IPS-18a (cell line): ENCODE measurements around the gene GNAI1.

Experiments
- H3K27ac ChIP-seq: one replicate; pipeline ENCODE4 v1.5.1; 2013; ENCODE audit warnings: low read length
- H3K27me3 ChIP-seq: one replicate; pipeline ENCODE4 v1.6.1; 2013; ENCODE audit warnings: mild to moderate bottlenecking, low read length; ENCODE audit not compliant: control insufficient read depth, insufficient read depth
- H3K36me3 ChIP-seq: one replicate; pipeline ENCODE4 v1.6.1; 2013; ENCODE audit warnings: low read depth, low read length; ENCODE audit not compliant: control insufficient read depth
- H3K4me1 ChIP-seq: one replicate; pipeline ENCODE4 v1.6.1; 2013; ENCODE audit warnings: low read depth, low read length; ENCODE audit not compliant: control insufficient read depth
- H3K4me3 ChIP-seq: one replicate; pipeline ENCODE4 v1.5.1; 2013; ENCODE audit warnings: low read length
- H3K9ac ChIP-seq: one replicate; pipeline ENCODE4 v1.6.1; 2013; ENCODE audit warnings: mild to moderate bottlenecking, low read length, moderate library complexity
- H3K9me3 ChIP-seq: one replicate; pipeline ENCODE4 v1.6.1; 2013; ENCODE audit warnings: low read depth, low read length; ENCODE audit not compliant: control insufficient read depth

Gene GNAI1

GRCh38 chr7:80106498-80107113 lies 28.0 kb upstream of the GNAI1 start:
- Histone ChIP-seq H3K4me1 (peaks cover 5% of the 10 kb centered on the region), H3K27me3 (no peaks in the 10 kb centered on the region), H3K9me3 (no peaks in the 10 kb centered on the region), H3K4me3 (no peak overlapping the region), H3K9ac (no peak overlapping the region), H3K27ac (no peak overlapping the region), H3K36me3 (no peaks in the 10 kb centered on the region)

GRCh38 chr7:80107278-80107677 lies 27.4 kb upstream of the GNAI1 start:
- no peaks in the 10 kb centered on the region for H3K9me3 ChIP-seq
- no peak overlapping the region for H3K4me3 ChIP-seq
- H3K4me1 ChIP-seq, result peaks cover 5% of the 10 kb centered on the region
- no peaks in the 10 kb centered on the region for H3K36me3 ChIP-seq
- H3K27me3 ChIP-seq, result no peaks in the 10 kb centered on the region
- no peak overlapping the region for H3K9ac ChIP-seq
- H3K27ac ChIP-seq, result no peak overlapping the region

GRCh38 chr7:80110376-80110775 lies 24.3 kb upstream of the GNAI1 start:
- no peak overlapping the region for H3K4me3 ChIP-seq
- H3K4me1 ChIP-seq, result peaks cover 5% of the 10 kb centered on the region
- H3K36me3 ChIP-seq, result no peaks in the 10 kb centered on the region
- H3K9ac ChIP-seq, result no peak overlapping the region
- H3K27ac ChIP-seq, result no peak overlapping the region
- H3K9me3 ChIP-seq, result no peaks in the 10 kb centered on the region
- no peaks in the 10 kb centered on the region for H3K27me3 ChIP-seq

- Histone ChIP-seq H3K4me1 (no peaks in the 10 kb centered on the region), H3K4me3 (no peak overlapping the region), H3K9ac (no peak overlapping the region), H3K27me3 (no peaks in the 10 kb centered on the region), H3K36me3 (no peaks in the 10 kb centered on the region), H3K27ac (no peak overlapping the region), H3K9me3 (no peaks in the 10 kb centered on the region)
Observed at GRCh38 chr7:80114159-80114558, 20.5 kb upstream of the GNAI1 start.

GRCh38 chr7:80124526-80125264 lies 9.9 kb upstream of the GNAI1 start:
- Histone ChIP-seq H3K27ac (no peak overlapping the region), H3K9me3 (no peaks in the 10 kb centered on the region), H3K4me3 (no peak overlapping the region), H3K4me1 (peaks cover 23% of the 10 kb centered on the region), H3K27me3 (peaks cover 33% of the 10 kb centered on the region), H3K36me3 (no peaks in the 10 kb centered on the region), H3K9ac (no peak overlapping the region)

- no peaks in the 10 kb centered on the region for H3K36me3 ChIP-seq
- H3K9ac ChIP-seq, result no peak overlapping the region
- H3K4me3 ChIP-seq, result peak overlapping the region; percentile 34
- H3K27me3 ChIP-seq, result peaks cover 44% of the 10 kb centered on the region
- H3K9me3 ChIP-seq, result no peaks in the 10 kb centered on the region
- peaks cover 23% of the 10 kb centered on the region for H3K4me1 ChIP-seq
- H3K27ac ChIP-seq, result no peak overlapping the region
Observed at GRCh38 chr7:80127412-80128160, 7.0 kb upstream of the GNAI1 start.

GRCh38 chr7:80128918-80129317 lies 5.7 kb upstream of the GNAI1 start:
- peaks cover 57% of the 10 kb centered on the region for H3K27me3 ChIP-seq
- no peak overlapping the region for H3K27ac ChIP-seq
- no peak overlapping the region for H3K4me3 ChIP-seq
- H3K4me1 ChIP-seq, result peaks cover 30% of the 10 kb centered on the region
- no peaks in the 10 kb centered on the region for H3K9me3 ChIP-seq
- no peak overlapping the region for H3K9ac ChIP-seq
- H3K36me3 ChIP-seq, result no peaks in the 10 kb centered on the region

- Histone ChIP-seq H3K4me3 (no peak overlapping the region), H3K9ac (no peak overlapping the region), H3K36me3 (no peaks in the 10 kb centered on the region), H3K27ac (no peak overlapping the region), H3K27me3 (peaks cover 59% of the 10 kb centered on the region), H3K4me1 (peaks cover 27% of the 10 kb centered on the region), H3K9me3 (no peaks in the 10 kb centered on the region)
Observed at GRCh38 chr7:80129785-80130184, 4.8 kb upstream of the GNAI1 start.

GRCh38 chr7:80131675-80132435 lies 2.8 kb upstream of the GNAI1 start:
- Histone ChIP-seq H3K36me3 (no peaks in the 10 kb centered on the region), H3K9ac (no peak overlapping the region), H3K27me3 (peaks cover 59% of the 10 kb centered on the region), H3K27ac (no peak overlapping the region), H3K4me1 (peaks cover 29% of the 10 kb centered on the region), H3K4me3 (no peak overlapping the region), H3K9me3 (no peaks in the 10 kb centered on the region)

GRCh38 chr7:80132594-80132993 lies 2.0 kb upstream of the GNAI1 start:
- H3K4me3 ChIP-seq, result no peak overlapping the region
- H3K27me3 ChIP-seq, result peaks cover 57% of the 10 kb centered on the region
- H3K27ac ChIP-seq, result no peak overlapping the region
- no peaks in the 10 kb centered on the region for H3K36me3 ChIP-seq
- H3K9ac ChIP-seq, result no peak overlapping the region
- H3K9me3 ChIP-seq, result no peaks in the 10 kb centered on the region
- H3K4me1 ChIP-seq, result peaks cover 27% of the 10 kb centered on the region

GRCh38 chr7:80133361-80134114 lies 1.1 kb upstream of the GNAI1 start:
- H3K36me3 ChIP-seq, result no peaks in the 10 kb centered on the region
- peak overlapping the region; percentile 84 for H3K4me3 ChIP-seq
- H3K27ac ChIP-seq, result no peak overlapping the region
- peaks cover 23% of the 10 kb centered on the region for H3K4me1 ChIP-seq
- H3K9ac ChIP-seq, result peak overlapping the region; percentile 61
- H3K9me3 ChIP-seq, result no peaks in the 10 kb centered on the region
- H3K27me3 ChIP-seq, result peaks cover 50% of the 10 kb centered on the region
